ENCODE data around the gene MAP7.

The MAP7 gene

GRCh38 chr6:136307351-136307750 lies 242.9 kb downstream of the MAP7 start:
- TF ChIP-seq, protein P1, sequence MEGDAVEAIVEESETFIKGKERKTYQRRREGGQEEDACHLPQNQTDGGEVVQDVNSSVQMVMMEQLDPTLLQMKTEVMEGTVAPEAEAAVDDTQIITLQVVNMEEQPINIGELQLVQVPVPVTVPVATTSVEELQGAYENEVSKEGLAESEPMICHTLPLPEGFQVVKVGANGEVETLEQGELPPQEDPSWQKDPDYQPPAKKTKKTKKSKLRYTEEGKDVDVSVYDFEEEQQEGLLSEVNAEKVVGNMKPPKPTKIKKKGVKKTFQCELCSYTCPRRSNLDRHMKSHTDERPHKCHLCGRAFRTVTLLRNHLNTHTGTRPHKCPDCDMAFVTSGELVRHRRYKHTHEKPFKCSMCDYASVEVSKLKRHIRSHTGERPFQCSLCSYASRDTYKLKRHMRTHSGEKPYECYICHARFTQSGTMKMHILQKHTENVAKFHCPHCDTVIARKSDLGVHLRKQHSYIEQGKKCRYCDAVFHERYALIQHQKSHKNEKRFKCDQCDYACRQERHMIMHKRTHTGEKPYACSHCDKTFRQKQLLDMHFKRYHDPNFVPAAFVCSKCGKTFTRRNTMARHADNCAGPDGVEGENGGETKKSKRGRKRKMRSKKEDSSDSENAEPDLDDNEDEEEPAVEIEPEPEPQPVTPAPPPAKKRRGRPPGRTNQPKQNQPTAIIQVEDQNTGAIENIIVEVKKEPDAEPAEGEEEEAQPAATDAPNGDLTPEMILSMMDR (IDR thresholded peaks at IDR 0.05; ENCODE audit: insufficient read depth, low read depth, low read length, missing control alignments), result no peak
- H3K4me3 ChIP-seq (ENCODE audit: low read depth, low read length), result no peak overlapping the region
- DNase-seq (ENCODE audit: low read depth), result no peak

DNA sequence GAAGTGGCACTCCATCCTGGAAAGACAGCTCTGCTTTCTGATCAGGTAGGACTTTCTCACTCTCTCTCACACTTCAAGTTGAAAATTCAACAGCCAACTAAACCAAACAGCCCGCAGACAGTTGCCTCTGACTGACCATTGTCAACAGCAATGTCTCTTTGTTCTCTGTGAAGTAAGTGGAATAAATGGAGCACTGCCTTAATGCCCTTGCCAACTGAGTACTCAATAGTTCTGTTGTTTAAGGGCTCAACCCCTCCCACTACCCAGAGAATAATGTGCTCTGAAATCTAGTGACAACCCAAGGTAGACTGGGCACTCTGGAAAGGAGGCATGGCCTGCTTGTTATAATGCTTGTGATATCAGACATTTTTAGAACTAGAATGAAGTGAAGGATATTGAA lies 243.8 kb downstream of the MAP7 start:
- no peak for DNase-seq (ENCODE audit: low read depth)
- no peak overlapping the region for H3K4me3 ChIP-seq (ENCODE audit: low read depth, low read length)
- TF ChIP-seq, protein P1 (IDR thresholded peaks at IDR 0.05; ENCODE audit: insufficient read depth, low read depth, low read length, missing control alignments), result no peak

GRCh38 chr6:136304410-136304809 lies 245.8 kb downstream of the MAP7 start:
- no peak overlapping the region for H3K4me3 ChIP-seq (ENCODE audit: low read depth, low read length)
- no peak for DNase-seq (ENCODE audit: low read depth)
- TF ChIP-seq, protein P1 (IDR thresholded peaks at IDR 0.05; ENCODE audit: insufficient read depth, low read depth, low read length, missing control alignments), result no peak

DNA sequence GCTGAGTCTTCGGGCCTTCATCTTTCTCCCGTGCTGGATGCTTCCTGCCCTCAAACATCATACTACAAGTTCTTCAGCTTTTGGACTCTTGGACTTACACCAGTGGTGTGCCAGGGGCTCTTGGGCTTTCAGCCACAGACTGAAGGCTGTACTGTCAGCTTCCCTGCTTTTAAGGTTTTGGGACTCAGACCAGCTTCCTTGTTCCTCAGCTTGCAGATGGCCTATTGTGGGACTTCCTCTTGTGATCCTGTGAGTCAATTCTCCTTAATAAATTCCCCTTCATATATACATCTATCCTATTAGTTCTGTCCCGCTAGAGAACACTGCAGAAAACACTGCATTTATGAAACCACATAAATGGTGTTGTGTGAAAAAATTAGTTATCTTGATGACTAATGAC lies 246.7 kb downstream of the MAP7 start:
- DNase-seq (ENCODE audit: low read depth), result no peak
- TF ChIP-seq, protein P1 (IDR thresholded peaks at IDR 0.05; ENCODE audit: insufficient read depth, low read depth, low read length, missing control alignments), result no peak
- no peak overlapping the region for H3K4me3 ChIP-seq (ENCODE audit: low read depth, low read length)

- TF ChIP-seq, protein P1 (IDR thresholded peaks at IDR 0.05; ENCODE audit: insufficient read depth, low read depth, low read length, missing control alignments), result no peak
Measured at GRCh38 chr6:136294621-136295020, 255.6 kb downstream of the MAP7 start.

More at GRCh38 chr6:136294621-136295020, 255.6 kb downstream of the MAP7 start:
- no peak overlapping the region for H3K4me3 ChIP-seq (ENCODE audit: low read depth, low read length)
- DNase-seq (ENCODE audit: low read depth), result no peak

Data from GM12865 (cell line).